Karpas-422 (cell line): Measurements from ENCODE around the gene ZNF446. TPM values are rescaled to one million over a fixed set of nuclear protein-coding genes. Genes with fewer than 3 reads are reported as not detected.
"Not testable (repeated sequence)": the region's sequence is repeated elsewhere in the genome, so short reads cannot be mapped to it uniquely, and the experiment has no call there.

Experiments used
- DNase-seq: peaks from one replicate; pipeline ENCODE4 v3.0.0-alpha.2; 2015
- H2AFZ ChIP-seq: fragments of 200-600 bp; sonication (generic); 2 replicates; pipeline ENCODE4 v1.6.1; 2014; ENCODE audit warnings: antibody characterized with exemption, low read length, mixed read lengths
- H3K27ac ChIP-seq: fragments of 200-600 bp; sonication (generic); 2 replicates; pipeline ENCODE4 v1.5.1; 2014; ENCODE audit warnings: mild to moderate bottlenecking, low read length, moderate library complexity
- H3K27me3 ChIP-seq: fragments of 200-600 bp; sonication (generic); 2 replicates; pipeline ENCODE4 v1.6.1; 2014; ENCODE audit warnings: low read length, mixed read lengths
- H3K36me3 ChIP-seq: fragments of 200-600 bp; sonication (generic); 2 replicates; pipeline ENCODE4 v1.6.1; 2014; ENCODE audit warnings: low read length, mixed read lengths; ENCODE audit not compliant: insufficient read depth
- H3K4me1 ChIP-seq: fragments of 200-600 bp; sonication (generic); 2 replicates; pipeline ENCODE4 v1.6.1; 2014; ENCODE audit warnings: mild to moderate bottlenecking, low read length, mixed read lengths
- H3K4me2 ChIP-seq: fragments of 200-600 bp; sonication (generic); 2 replicates; pipeline ENCODE4 v1.6.1; 2014; ENCODE audit warnings: low read length, low read depth, mild to moderate bottlenecking; ENCODE audit not compliant: poor library complexity, severe bottlenecking
- H3K4me3 ChIP-seq: fragments of 200-600 bp; sonication (generic); 2 replicates; pipeline ENCODE4 v1.5.1; 2014; ENCODE audit warnings: mild to moderate bottlenecking, antibody characterized with exemption, low read length, mixed read lengths
- H3K79me2 ChIP-seq: fragments of 200-600 bp; sonication (generic); 2 replicates; pipeline ENCODE4 v1.6.1; 2014; ENCODE audit warnings: mild to moderate bottlenecking, low read length, mixed read lengths
- H3K9ac ChIP-seq: fragments of 200-600 bp; sonication (generic); 2 replicates; pipeline ENCODE4 v1.6.0; 2014; ENCODE audit warnings: low read length
- H3K9me2 ChIP-seq: fragments of 200-600 bp; sonication (generic), shearing (Covaris generic); replicated peaks from 2 replicates; pipeline ENCODE4 v1.6.0; 2014; ENCODE audit warnings: mild to moderate bottlenecking, low read length, moderate library complexity; ENCODE audit not compliant: insufficient read depth
- H3K9me3 ChIP-seq: fragments of 300-700, 200-600 bp; sonication (generic); 2 replicates; pipeline ENCODE4 v1.6.1; 2014; ENCODE audit warnings: low read length, mixed read lengths
- H4K20me1 ChIP-seq: fragments of 200-600 bp; sonication (generic); 2 replicates; pipeline ENCODE4 v1.6.1; 2014; ENCODE audit warnings: mild to moderate bottlenecking, antibody characterized with exemption, low read length, low read depth; ENCODE audit not compliant: insufficient read depth
- total RNA-seq: library from RNA; depleted of rRNA; stranded (reverse); fragments of >200 nt; shearing (Covaris generic); gene quantifications from 2 replicates; pipeline ENCODE4 v1.2.3, GENCODE V29; 2014; ENCODE audit warnings: low replicate concordance; rRNA removed

The ZNF446 gene
- total RNA-seq, result 11.8 and 20.6 TPM in 2 replicates

DNA sequence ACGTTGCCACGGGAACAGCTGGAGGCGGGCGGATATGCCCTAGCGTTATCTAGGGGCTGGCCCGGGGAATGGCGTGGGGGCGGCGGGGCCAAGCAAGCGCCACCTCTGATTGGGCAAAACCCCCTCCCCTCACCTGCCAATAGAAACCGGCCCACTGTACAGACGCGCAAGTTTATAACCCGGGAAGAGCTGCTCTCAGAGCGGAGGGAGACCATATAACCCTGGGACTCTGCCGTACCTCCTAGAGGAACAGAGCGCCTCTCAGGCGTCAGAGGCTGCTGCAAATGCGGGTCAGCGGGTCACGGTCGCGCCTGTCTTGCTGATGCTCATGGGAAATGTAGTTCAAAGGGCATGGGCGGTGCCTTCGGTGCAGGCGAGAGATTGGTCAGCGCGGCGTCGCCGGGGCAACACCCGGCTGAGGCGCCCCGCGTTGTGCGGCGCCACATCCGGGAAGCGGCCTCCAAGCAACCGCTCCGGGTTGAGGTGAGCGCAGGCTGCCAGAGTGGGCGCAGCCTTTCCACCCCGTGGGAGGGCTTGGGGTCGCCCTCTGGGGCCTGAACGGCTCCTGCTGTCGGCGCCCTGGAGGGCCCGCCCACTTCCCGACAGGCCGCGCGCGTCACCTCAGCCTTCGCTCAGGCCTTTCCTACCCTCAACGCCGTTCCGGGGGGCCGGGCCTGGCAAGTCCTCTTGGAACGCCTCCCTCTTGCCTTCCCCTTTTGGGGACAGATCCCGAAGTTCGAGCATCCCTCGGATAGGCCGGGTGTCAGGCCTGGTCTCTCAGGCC, at the start of gene ZNF446:
TSS of gene ZNF446 (plus strand) at position 639 of the 784 bp plus-strand sequence. CDS start 867 bp downstream, outside the sequence.
- Histone ChIP-seq H3K4me3 (peak within 1 kb of the TSS; percentile 78), H3K4me2 (peak within 1 kb of the TSS; percentile 92), H3K27ac (peak within 1 kb of the TSS; percentile 82), H3K79me2 (peaks cover 9% of the 10 kb centered on the region; the same call in 1 of the 2 replicates), H4K20me1 (no peaks in the 10 kb centered on the region), H3K36me3 (0 out of 2 replicates have a peak, but pooled peaks cover 8% of the 10 kb centered on the region), H2AFZ (peak within 1 kb of the TSS; percentile 39; the same call in 1 of the 2 replicates), H3K4me1 (peaks cover 28% of the 10 kb centered on the region), H3K9me3 (no peaks in the 10 kb centered on the region), H3K27me3 (no peaks in the 10 kb centered on the region), H3K9me2 (no peaks in the 10 kb centered on the region), H3K9ac (peak within 1 kb of the TSS; percentile 91)
- peak; percentile 100 for DNase-seq

DNA sequence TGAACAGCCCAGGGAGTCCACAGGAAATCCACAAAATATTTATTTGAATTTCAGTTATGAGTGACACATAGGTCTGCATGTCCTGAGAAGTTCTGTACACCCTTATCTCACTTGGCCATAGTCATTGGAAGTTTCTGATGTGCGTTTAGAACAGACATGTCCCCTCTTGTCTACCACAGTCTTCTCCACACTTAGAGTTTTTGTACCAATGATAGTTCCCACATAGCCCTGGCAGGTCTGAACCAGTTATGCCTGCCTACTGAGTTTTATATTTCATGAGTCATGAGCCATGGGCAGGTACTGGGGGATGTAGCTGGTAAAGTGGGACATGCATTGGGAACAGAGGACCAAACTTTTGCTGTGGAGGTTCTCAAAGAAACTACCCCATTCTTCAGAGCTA, 47.5 kb upstream of the ZNF446 start:
- Histone ChIP-seq H3K4me2 (no peak overlapping the region), H2AFZ (no peak overlapping the region), H3K36me3 (peaks cover 18% of the 10 kb centered on the region), H3K9ac (no peak overlapping the region), H4K20me1 (no peaks in the 10 kb centered on the region), H3K27ac (no peak overlapping the region), H3K9me3 (peaks cover 23% of the 10 kb centered on the region), H3K4me1 (no peaks in the 10 kb centered on the region), H3K27me3 (no peaks in the 10 kb centered on the region), H3K4me3 (no peak overlapping the region), H3K9me2 (no peaks in the 10 kb centered on the region), H3K79me2 (no peaks in the 10 kb centered on the region)
- DNase-seq, result no peak

DNA sequence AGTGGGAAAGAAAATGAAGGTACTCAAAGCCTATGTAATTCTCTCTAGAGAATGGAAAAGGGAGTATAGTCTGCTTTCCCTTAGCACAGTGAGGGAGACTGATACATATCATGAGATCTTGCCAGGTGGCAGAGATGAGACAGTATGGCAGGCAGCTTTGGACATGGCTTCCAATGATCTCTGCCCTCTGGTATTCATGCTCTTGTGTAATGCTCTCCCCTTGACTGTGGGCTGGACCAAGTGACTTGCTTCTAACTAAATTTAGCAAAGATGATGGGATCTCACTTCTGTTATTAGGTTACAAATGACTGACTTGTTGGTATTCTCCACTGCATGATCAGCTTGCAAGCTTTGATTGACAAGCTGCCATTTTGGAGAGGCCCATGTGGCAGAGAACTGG, 46.4 kb upstream of the ZNF446 start:
- H3K9me2 ChIP-seq, result no peaks in the 10 kb centered on the region
- H3K79me2 ChIP-seq, result no peaks in the 10 kb centered on the region
- no peak overlapping the region for H2AFZ ChIP-seq
- H3K4me2 ChIP-seq, result no peak overlapping the region
- H3K36me3 ChIP-seq, result peaks cover 17% of the 10 kb centered on the region
- no peaks in the 10 kb centered on the region for H4K20me1 ChIP-seq
- H3K4me1 ChIP-seq, result no peaks in the 10 kb centered on the region
- no peak overlapping the region for H3K27ac ChIP-seq
- no peaks in the 10 kb centered on the region; the same call in 1 of the 2 replicates for H3K27me3 ChIP-seq
- H3K4me3 ChIP-seq, result no peak overlapping the region
- DNase-seq, result no peak
- H3K9me3 ChIP-seq, result peaks cover 35% of the 10 kb centered on the region
- no peak overlapping the region for H3K9ac ChIP-seq

DNA sequence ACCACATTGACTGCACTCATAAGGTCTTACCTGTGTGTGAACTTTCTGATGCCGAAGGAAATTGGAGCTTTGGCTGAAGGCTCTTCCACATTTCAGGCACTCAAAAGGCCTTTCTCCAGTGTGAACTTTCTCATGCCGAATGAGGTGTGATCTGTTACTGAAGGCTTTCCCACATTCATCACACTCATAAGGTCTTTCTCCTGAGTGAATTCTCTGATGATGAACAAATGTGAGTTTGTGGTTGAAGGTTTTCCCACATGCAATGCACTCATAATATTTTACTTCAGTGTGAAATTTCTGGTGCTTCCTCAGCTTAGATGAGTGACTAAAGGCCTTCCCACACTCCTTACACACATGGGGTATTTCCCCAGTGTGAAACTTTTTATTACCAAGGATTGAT, 41.9 kb upstream of the ZNF446 start:
- Histone ChIP-seq H4K20me1 (no peaks in the 10 kb centered on the region), H3K27ac (no peak overlapping the region), H3K4me2 (no peak overlapping the region), H3K4me3 (no peak overlapping the region), H3K9ac (no peak overlapping the region), H3K79me2 (no peaks in the 10 kb centered on the region), H3K9me2 (no peaks in the 10 kb centered on the region), H3K9me3 (peaks cover 43% of the 10 kb centered on the region), H3K36me3 (peaks cover 12% of the 10 kb centered on the region; the same call in 1 of the 2 replicates), H3K4me1 (no peaks in the 10 kb centered on the region), H2AFZ (no peak overlapping the region), H3K27me3 (no peaks in the 10 kb centered on the region; the same call in 1 of the 2 replicates)
- no peak for DNase-seq

DNA sequence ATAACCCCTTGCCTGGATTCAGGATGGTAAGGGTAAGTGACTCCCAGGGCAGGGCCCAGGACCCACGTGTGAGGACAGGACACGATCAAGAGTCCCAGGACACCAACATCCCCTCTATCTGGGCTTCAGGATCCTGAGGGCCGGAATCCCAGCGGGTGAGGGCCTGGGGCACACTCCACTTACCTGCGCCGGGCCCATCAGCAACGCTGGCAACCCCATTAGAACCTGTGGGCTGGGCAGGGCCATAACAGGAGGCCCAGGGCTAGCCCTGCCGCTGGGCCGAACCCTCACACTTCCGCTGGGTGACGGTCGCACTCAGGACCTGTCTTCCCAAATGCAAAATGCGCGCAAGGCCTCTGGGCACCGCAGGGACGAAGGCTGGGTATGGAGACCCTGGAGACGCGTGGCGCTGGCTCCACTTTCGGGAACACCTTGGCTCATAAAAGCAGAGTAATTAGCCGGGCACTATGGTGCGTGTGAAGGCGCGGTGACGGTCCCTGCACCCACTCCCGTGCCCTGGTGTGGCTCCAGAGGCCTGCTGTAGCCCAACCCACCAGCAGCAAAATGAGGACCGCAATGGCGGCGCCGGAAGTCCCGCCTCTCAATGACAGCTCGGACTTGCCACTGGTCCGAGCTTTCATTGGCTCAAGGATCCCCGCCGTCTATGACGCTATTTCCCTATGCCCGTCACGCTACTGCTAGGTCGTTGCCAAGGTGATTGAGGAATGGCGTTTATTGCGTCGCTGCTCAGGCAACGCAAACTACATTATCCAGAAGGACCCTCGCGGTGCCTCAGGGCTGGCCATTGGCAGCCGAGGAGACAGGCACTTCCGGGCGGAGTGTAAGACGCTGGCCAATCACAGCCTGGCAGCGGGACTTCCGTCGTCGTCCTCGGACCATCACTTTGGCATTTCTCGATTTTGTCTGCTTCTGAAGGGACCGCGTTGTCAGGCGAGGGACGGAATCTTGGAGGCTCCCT, 36.3 kb upstream of the ZNF446 start, which contains the start of gene ZNF132:
TSS of gene ZNF132 (minus strand) at position 578 of the 979 bp plus-strand sequence. CDS start at position 246, 332 bp downstream.
- Histone ChIP-seq H3K4me1 (peaks cover 2% of the 10 kb centered on the region), H3K27me3 (no peaks in the 10 kb centered on the region), H3K4me3 (no peak within 1 kb of the TSS), H3K36me3 (no peaks in the 10 kb centered on the region), H2AFZ (no peak within 1 kb of the TSS), H3K79me2 (no peaks in the 10 kb centered on the region), H4K20me1 (no peaks in the 10 kb centered on the region), H3K9me3 (peaks cover 7% of the 10 kb centered on the region), H3K27ac (no peak within 1 kb of the TSS), H3K4me2 (no peak within 1 kb of the TSS), H3K9me2 (no peaks in the 10 kb centered on the region), H3K9ac (no peak within 1 kb of the TSS)
- DNase-seq, result no peak

DNA sequence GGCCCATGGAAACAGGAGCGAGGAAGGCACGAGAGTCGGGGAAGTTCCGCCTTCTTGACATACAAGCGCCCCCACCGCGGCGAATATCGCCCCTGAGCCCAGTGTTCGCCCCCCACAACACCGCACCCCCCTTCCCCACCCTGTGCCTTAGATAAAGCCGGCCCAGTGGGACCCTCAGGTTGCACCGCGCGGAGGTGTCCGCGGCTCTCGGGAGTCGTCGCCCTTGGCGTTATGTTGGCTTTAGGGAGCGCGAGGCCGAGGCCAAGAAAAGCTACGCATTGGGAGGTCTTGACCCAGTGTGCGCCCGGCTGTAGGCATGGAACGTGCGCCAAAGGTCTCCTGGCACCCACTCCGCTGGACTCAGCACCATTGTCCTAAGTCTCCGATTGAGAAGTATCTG, 35.6 kb upstream of the ZNF446 start:
- H3K27me3 ChIP-seq, result no peaks in the 10 kb centered on the region
- no peak overlapping the region for H3K4me2 ChIP-seq
- H4K20me1 ChIP-seq, result no peaks in the 10 kb centered on the region
- no peak overlapping the region for H3K27ac ChIP-seq
- H3K4me1 ChIP-seq, result peaks cover 9% of the 10 kb centered on the region
- H3K79me2 ChIP-seq, result no peaks in the 10 kb centered on the region
- no peak for DNase-seq
- H3K9ac ChIP-seq, result no peak overlapping the region
- H3K9me2 ChIP-seq, result no peaks in the 10 kb centered on the region
- no peaks in the 10 kb centered on the region for H3K36me3 ChIP-seq
- H3K9me3 ChIP-seq, result peaks cover 2% of the 10 kb centered on the region; the same call in 1 of the 2 replicates
- no peak overlapping the region for H2AFZ ChIP-seq
- no peak overlapping the region for H3K4me3 ChIP-seq

DNA sequence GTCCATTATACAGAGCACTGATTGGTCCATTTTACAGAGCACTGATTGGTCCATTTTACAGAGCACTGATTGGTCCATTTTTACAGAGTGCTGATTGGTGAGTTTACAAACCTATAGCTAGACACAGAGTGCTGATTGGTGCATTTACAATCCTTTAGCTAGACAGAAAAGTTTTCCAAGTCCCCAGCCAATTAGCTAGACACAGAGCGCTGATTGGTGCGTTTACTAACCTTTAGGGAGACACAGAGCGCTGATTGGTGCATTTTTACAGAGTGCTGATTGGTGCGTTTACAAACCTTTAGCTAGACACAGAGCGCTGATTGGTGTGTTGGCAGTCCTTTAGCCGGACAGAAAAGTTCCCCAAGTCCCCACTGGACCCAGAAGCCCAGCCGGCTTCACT, 33.2 kb upstream of the ZNF446 start:
- not testable (repeated sequence) for H3K4me1 ChIP-seq, H3K9me2 ChIP-seq, H3K27ac ChIP-seq, H3K9me3 ChIP-seq, DNase-seq, H3K4me3 ChIP-seq, H3K79me2 ChIP-seq, H3K4me2 ChIP-seq, H3K9ac ChIP-seq, H4K20me1 ChIP-seq, H3K27me3 ChIP-seq, H2AFZ ChIP-seq, H3K36me3 ChIP-seq

DNA sequence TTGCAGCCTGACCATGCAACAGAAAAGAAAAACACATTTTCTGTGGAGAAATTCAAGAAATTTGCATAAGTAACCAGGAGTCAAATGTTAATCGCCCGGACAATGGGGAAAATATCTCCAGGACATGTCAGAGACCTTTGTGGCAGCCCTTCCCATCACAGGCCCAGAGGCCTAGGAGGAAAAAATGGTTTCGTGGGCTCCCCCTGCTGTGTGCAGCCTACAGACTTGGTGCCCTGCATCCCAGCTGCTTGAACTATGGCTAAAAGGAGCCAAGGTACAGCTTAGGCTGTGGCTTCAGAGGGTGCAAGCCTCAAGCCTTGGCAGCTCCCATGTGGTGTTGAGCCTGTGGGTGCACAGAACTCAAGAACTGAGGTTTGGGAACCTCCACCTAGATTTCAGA, 27.3 kb upstream of the ZNF446 start:
- H3K4me3 ChIP-seq, H2AFZ ChIP-seq, H3K9ac ChIP-seq: not testable (repeated sequence)

More for the DNA sequence above, 27.3 kb upstream of the ZNF446 start:
- not testable (repeated sequence) for H3K4me2 ChIP-seq, H3K27me3 ChIP-seq, DNase-seq, H4K20me1 ChIP-seq, H3K79me2 ChIP-seq, H3K27ac ChIP-seq, H3K9me2 ChIP-seq, H3K36me3 ChIP-seq
- peaks cover 20% of the 10 kb centered on the region for H3K4me1 ChIP-seq
- peaks cover 15% of the 10 kb centered on the region for H3K9me3 ChIP-seq
